ENCODE data around the gene ERVW-1. TPM values are rescaled to one million over a fixed set of nuclear protein-coding genes. Genes with fewer than 3 reads are reported as not detected.

ERVW-1 gene
- total RNA-seq, 1 donor from 2014 or later: 0.12 TPM

DNA sequence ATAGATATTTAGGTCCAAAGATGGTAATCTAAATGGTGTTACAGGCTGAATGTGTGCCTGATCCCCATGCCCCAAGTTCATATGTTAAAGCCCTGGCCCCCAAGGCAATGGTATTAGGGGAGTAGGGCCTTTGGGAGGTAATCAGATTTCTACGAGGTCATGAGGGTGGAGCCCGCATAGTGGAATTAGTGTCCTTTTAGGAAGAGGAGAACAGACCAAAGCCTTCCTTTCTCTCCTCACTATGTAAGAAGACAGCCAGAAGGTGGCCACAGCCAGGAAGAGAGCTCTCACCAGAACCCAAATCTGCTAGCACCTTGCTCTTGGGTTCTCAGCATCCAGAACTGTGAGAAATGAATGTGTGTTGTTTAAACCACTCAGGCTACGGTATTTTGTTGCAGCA is 15.2 kb downstream of the ERVW-1 start:
- Mint-ChIP-seq H3K9me3 (peaks cover 3% of the 10 kb centered on the region), H3K4me3 (no peak overlapping the region), H3K36me3 (peaks cover 16% of the 10 kb centered on the region), H3K4me1 (ENCODE audit: unreplicated experiment) (peaks cover 7% of the 10 kb centered on the region), H3K27ac (peak overlapping the region; percentile 33), H3K27me3 (no peaks in the 10 kb centered on the region)
- TF ChIP-seq, protein P1, sequence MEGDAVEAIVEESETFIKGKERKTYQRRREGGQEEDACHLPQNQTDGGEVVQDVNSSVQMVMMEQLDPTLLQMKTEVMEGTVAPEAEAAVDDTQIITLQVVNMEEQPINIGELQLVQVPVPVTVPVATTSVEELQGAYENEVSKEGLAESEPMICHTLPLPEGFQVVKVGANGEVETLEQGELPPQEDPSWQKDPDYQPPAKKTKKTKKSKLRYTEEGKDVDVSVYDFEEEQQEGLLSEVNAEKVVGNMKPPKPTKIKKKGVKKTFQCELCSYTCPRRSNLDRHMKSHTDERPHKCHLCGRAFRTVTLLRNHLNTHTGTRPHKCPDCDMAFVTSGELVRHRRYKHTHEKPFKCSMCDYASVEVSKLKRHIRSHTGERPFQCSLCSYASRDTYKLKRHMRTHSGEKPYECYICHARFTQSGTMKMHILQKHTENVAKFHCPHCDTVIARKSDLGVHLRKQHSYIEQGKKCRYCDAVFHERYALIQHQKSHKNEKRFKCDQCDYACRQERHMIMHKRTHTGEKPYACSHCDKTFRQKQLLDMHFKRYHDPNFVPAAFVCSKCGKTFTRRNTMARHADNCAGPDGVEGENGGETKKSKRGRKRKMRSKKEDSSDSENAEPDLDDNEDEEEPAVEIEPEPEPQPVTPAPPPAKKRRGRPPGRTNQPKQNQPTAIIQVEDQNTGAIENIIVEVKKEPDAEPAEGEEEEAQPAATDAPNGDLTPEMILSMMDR (conservative IDR thresholded peaks at IDR 0.05): no peak
- DNase-seq (ENCODE audit: extremely low spot score, unreplicated experiment): no peak

DNA sequence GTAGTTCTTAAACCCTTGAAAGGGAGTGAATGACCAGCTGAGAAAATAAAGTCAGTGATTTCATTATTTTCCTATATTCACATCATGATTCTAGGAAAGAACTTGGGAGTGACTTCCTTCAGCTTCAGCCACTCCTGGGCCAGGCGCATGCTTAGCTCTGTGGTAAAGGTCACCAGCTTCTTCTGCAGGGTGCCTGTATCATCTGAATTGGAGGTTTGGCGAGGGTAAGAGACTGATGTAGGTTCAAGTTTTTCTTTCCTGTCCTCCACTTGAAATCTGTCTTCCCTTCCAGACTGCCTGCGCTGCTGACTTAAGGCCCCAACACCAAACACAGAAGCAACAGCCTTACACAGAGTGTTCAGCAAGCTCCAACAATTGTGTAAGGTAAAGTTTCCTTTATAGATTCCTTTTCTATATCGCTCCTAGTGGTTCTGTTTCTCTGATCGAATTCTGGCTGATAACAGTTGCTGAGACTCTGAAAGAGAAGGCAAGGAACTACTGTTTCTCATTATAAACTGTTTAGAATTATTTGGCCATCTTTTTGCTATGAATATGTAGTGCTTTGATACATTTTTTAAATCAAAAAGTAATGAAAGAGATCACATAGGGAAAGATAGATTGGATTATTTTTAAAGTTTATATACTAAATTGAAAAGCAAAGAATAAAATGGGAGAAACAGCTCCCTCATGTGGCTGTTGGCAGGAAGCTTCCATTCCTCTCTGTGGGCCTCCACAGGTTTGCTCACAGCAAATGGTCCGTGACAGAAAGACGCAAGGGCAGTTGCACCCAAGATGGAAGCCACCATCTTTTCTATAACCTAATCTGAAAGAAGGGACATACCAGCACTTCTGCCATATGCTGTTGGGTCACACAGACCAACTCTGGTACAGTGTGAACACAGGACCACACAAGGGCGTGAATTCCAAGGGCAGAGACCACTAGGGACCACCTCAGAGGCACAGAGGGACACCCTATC is 16.4 kb downstream of the ERVW-1 start:
- peak overlapping the region; percentile 17 for H3K27ac Mint-ChIP-seq

DNA sequence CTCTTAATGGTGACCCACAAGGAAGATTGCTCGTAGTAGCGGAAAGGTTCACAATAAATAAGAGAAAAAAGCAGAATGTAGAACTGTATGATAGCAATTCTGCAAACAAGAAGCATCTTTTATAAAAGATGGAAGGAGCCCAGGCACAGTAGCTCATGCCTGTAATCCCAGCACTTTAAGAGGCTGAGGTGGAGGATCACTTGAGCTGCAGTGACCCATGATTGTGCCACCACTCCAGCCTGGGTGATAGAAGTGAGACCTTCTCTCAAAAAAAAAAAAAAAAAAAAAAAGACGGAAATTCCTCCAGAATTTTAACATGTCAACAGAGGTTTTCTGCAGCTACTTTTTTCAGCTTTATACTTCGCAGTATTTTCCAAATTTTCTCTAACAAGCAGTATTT is 17.2 kb downstream of the ERVW-1 start:
- DNase-seq (ENCODE audit: extremely low spot score, unreplicated experiment): no peak
- TF ChIP-seq, protein P1 (conservative IDR thresholded peaks at IDR 0.05): no peak
- peaks cover 7% of the 10 kb centered on the region for H3K4me1 Mint-ChIP-seq (ENCODE audit: unreplicated experiment)
- H3K36me3 Mint-ChIP-seq: peaks cover 22% of the 10 kb centered on the region
- H3K27ac Mint-ChIP-seq: peak overlapping the region; percentile 88
- no peaks in the 10 kb centered on the region for H3K27me3 Mint-ChIP-seq
- no peak overlapping the region for H3K4me3 Mint-ChIP-seq
- H3K9me3 Mint-ChIP-seq: no peaks in the 10 kb centered on the region

More for the DNA sequence above, 16.4 kb downstream of the ERVW-1 start:
- no peaks in the 10 kb centered on the region for H3K9me3 Mint-ChIP-seq
- peaks cover 7% of the 10 kb centered on the region for H3K4me1 Mint-ChIP-seq (ENCODE audit: unreplicated experiment)
- no peak for DNase-seq (ENCODE audit: extremely low spot score, unreplicated experiment)
- H3K36me3 Mint-ChIP-seq: peaks cover 20% of the 10 kb centered on the region
- no peaks in the 10 kb centered on the region for H3K27me3 Mint-ChIP-seq
- no peak overlapping the region for H3K4me3 Mint-ChIP-seq
- TF ChIP-seq, protein P1 (conservative IDR thresholded peaks at IDR 0.05): peak; percentile 89

DNA sequence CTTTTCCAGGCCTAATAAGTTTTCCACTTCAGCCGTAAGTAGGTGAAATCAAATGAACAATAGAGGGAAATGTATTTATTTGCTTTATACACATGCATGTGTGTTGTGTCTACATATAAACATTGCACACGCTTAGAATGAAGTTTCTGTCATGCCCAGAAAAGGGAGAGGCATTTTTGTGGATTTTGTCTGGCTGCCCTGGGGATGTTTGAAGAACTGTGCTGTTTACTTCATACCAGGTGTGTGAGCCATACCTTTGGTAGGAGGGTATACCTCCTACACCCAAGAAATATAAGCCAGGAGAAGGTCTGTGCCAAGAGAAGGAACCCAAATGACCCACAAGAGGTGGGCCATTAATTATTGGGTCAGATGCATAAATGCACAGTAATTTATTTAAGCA is 17.6 kb downstream of the ERVW-1 start:
- Mint-ChIP-seq H3K4me1 (ENCODE audit: unreplicated experiment) (peaks cover 7% of the 10 kb centered on the region), H3K27ac (peak overlapping the region; percentile 88), H3K4me3 (no peak overlapping the region), H3K36me3 (peaks cover 22% of the 10 kb centered on the region), H3K27me3 (no peaks in the 10 kb centered on the region), H3K9me3 (no peaks in the 10 kb centered on the region)
- no peak for DNase-seq (ENCODE audit: extremely low spot score, unreplicated experiment)
- TF ChIP-seq, protein P1 (conservative IDR thresholded peaks at IDR 0.05): no peak

DNA sequence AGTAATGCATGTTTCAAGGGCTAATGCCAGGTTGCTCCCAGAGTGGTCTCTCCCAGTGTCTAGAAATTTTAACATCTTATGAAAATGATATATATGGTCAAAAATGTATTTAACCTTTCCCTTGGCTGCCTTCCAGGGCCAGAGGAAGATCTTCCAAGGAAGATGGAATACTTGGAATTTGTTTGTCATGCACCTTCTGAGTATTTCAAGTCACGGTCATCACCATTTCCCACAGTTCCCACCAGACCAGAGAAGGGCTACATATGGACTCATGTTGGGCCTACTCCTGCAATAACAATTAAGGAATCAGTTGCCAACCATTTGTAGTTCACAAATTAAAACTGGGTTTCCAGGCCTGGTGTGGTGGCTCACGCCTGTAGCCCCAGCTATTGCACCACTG is 21.5 kb downstream of the ERVW-1 start:
- no peak for DNase-seq (ENCODE audit: extremely low spot score, unreplicated experiment)
- TF ChIP-seq, protein P1 (conservative IDR thresholded peaks at IDR 0.05): no peak
- no peaks in the 10 kb centered on the region for H3K27me3 Mint-ChIP-seq
- H3K4me1 Mint-ChIP-seq (ENCODE audit: unreplicated experiment): peaks cover 2% of the 10 kb centered on the region
- H3K27ac Mint-ChIP-seq: no peak overlapping the region
- peaks cover 22% of the 10 kb centered on the region for H3K36me3 Mint-ChIP-seq
- no peaks in the 10 kb centered on the region for H3K9me3 Mint-ChIP-seq
- no peak overlapping the region for H3K4me3 Mint-ChIP-seq
